Measurements from ENCODE around the gene TBC1D9B.

Gene TBC1D9B

DNA sequence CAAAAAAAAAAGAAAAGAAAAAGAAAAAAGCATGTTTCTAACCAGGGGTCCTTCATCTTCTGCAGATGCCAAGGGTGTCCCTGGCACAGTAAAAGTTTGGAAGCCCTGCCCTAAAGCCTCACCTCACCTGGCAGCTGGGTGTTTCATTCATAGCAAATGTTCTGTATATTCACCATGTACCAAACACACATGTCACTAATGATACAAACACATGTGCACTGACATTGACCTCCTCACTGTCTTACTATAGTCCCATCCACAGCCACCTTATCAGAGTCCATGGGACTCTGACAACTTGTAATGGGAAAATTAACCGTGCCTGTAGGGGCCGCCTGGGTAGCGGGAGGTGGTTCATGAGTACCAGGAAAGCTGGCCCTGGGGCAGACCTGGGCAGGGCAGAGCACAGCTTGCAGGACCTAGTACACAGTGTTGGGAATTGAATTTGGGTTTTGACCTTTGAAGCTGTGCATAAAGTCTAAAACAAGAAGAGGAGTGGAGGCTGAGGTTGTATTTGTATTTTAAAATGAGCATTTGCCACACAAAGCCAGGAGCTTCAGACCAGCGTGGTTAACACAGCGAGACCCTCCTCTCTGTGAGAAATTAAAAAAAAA lies 94.6 kb downstream of the TBC1D9B start:
- no peaks in the 10 kb centered on the region for H3K9me3 ChIP-seq (ENCODE audit: insufficient read depth, low read depth, low read length)
- H2AFZ ChIP-seq (ENCODE audit: low read length) = no peak overlapping the region
- no peaks in the 10 kb centered on the region for H3K9me2 ChIP-seq (replicated peaks; ENCODE audit: low read depth, low read length)
- no peak overlapping the region for H3K9ac ChIP-seq (ENCODE audit: low read depth, low read length, poor library complexity, severe bottlenecking)
- H3K36me3 ChIP-seq (ENCODE audit: insufficient read depth, low read length) = no peaks in the 10 kb centered on the region
- H3K27me3 ChIP-seq (ENCODE audit: insufficient read depth, low read length, poor library complexity, severe bottlenecking) = no peaks in the 10 kb centered on the region
- H4K20me1 ChIP-seq (ENCODE audit: insufficient read depth, low read length, poor library complexity, severe bottlenecking) = no peaks in the 10 kb centered on the region
- no peaks in the 10 kb centered on the region for H3K4me1 ChIP-seq (ENCODE audit: insufficient read depth, low read length, poor library complexity, severe bottlenecking)
- no peaks in the 10 kb centered on the region for H3K79me2 ChIP-seq (ENCODE audit: insufficient read depth, low read length)
- TF ChIP-seq CTCF (conservative IDR thresholded peaks at IDR 0.05; ENCODE audit: low read length) (no peak), EZH2phosphoT487 (IDR thresholded peaks at IDR 0.05; ENCODE audit: borderline replicate concordance) (no peak)
- H3F3A ChIP-seq (ENCODE audit: low read depth) = no peaks in the 10 kb centered on the region
- H3K4me3 ChIP-seq (ENCODE audit: low read length, poor library complexity, severe bottlenecking) = no peak overlapping the region
- H3K4me2 ChIP-seq (ENCODE audit: low read depth, low read length, poor library complexity, severe bottlenecking) = no peak overlapping the region

DNA sequence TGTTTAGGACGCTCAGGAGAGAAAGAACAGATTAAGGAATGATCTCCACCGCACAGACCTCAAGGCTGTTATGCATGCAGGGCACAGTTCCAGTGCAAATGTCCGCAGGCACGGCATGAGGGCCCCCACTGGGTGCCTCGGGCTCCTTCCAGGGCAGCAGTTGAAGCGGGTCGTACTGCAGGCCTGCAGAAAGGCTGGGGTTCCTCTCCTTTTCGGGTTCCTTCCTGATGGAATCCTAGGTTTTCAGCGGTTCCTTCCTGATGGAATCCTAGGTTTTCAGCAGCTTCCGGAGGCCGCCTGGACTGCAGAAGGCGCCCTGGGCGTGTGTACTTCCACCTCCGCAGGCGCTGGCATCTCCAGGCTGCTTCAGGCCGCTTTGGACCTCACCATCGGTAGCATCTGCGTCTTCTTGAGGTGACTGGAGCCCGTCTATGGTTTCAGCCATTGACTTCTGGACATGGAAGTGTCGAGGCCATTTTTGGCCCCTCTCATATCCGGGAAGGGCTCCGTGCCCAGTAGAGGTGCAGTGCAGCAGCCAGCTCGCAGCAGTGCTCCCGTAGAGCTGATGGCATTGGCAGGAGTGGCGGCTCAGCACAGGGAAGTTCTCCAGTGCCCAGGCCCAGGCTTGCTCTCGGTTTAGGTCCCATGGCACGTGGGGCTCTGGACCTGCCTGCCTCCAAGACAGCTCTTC lies 95.4 kb downstream of the TBC1D9B start:
- Histone ChIP-seq H4K20me1 (ENCODE audit: insufficient read depth, low read length, poor library complexity, severe bottlenecking) (no peaks in the 10 kb centered on the region), H3F3A (ENCODE audit: low read depth) (no peaks in the 10 kb centered on the region), H3K4me1 (ENCODE audit: insufficient read depth, low read length, poor library complexity, severe bottlenecking) (no peaks in the 10 kb centered on the region), H3K9ac (ENCODE audit: low read depth, low read length, poor library complexity, severe bottlenecking) (no peak overlapping the region), H3K4me3 (ENCODE audit: low read length, poor library complexity, severe bottlenecking) (no peak overlapping the region), H3K9me2 (replicated peaks; ENCODE audit: low read depth, low read length) (no peaks in the 10 kb centered on the region), H3K79me2 (ENCODE audit: insufficient read depth, low read length) (no peaks in the 10 kb centered on the region), H2AFZ (ENCODE audit: low read length) (no peak overlapping the region), H3K27me3 (ENCODE audit: insufficient read depth, low read length, poor library complexity, severe bottlenecking) (no peaks in the 10 kb centered on the region), H3K36me3 (ENCODE audit: insufficient read depth, low read length) (no peaks in the 10 kb centered on the region), H3K9me3 (ENCODE audit: insufficient read depth, low read depth, low read length) (no peaks in the 10 kb centered on the region), H3K4me2 (ENCODE audit: low read depth, low read length, poor library complexity, severe bottlenecking) (no peak overlapping the region)
- no peak for TF ChIP-seq CTCF (conservative IDR thresholded peaks at IDR 0.05; ENCODE audit: low read length)
- TF ChIP-seq EZH2phosphoT487 (IDR thresholded peaks at IDR 0.05; ENCODE audit: borderline replicate concordance) = no peak

Measured in Loucy (cell line).